GM12872 (cell line): ENCODE results near the gene PERM1.

Experiments used
- CTCF ChIP-seq: IDR thresholded peaks from 3 replicates; pipeline ENCODE4 v1.5.1; 2011; ENCODE audit warnings: low read depth, mild to moderate bottlenecking, low read length, moderate library complexity; ENCODE audit not compliant: insufficient read depth

Gene PERM1

GRCh38 chr1:966135-966703 lies 15.7 kb downstream of the PERM1 start, which contains the start of gene PLEKHN1:
Gene PLEKHN1 (plus strand): TSS chr1:966482. CDS start chr1:966532, 50 bp downstream.
- no peak for TF ChIP-seq CTCF

DNA sequence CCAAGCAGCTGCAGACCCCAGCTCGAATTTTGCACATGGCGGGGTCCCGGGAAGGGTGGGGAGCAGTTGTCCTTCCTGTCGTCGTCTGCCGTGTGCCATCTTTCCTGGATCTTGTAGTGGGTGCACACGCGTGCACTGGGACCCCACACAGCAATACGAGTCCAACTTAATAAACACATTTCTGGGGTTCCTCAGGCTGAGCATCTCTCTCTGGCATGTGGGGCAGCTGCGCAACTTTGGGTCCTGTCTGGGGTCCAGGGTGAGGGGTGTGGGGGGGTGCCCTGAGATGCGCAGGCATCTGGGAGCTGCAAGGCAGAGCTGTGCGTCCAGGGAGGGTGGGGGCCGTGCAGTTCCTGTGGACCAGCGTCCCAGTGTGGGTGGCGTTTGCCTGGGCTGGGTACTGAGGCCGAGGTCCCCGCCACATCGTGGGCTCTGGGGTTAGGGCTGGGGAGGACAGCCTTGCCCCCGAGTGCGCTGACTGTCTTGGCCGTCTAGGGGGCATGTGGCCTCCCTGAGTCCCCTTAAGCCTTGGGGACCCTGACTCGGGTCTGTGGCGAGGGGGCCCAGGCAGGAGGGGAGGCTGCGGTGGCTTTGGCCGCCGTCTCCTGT lies 16.3 kb downstream of the PERM1 start:
- TF ChIP-seq CTCF: no peak

GRCh38 chr1:964691-965525 lies 17.0 kb downstream of the PERM1 start:
- no peak for TF ChIP-seq CTCF

DNA sequence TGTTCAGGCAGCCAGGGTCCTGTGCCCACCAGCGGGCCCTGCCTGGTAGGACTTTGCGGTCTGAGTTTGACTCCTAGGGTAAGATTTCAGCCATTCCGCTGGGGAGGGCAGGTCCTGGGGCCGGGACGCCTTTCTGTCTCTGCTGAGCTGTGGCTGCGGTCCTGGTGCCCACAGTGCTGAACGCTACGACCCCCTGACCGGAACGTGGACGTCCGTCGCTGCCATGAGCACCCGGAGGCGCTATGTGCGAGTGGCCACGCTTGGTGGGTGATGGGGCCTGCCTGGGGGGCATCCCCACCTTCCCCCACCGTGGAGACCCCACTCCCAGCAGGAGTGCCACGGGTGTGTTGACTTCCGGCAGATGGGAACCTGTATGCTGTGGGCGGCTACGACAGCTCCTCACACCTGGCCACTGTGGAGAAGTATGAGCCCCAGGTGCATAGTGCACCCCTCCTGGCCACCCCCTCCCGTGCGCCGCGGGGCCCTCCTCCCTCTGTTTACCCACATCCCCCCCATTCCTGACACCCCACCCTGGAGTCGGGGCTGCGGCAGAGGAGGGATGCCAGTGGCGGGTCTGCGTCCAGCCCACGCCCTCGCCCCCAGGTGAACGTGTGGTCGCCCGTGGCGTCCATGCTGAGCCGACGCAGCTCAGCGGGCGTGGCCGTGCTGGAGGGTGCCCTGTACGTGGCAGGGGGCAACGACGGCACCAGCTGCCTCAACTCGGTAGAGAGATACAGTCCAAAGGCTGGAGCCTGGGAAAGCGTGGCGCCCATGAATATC lies 18.0 kb downstream of the PERM1 start:
- no peak for TF ChIP-seq CTCF

DNA sequence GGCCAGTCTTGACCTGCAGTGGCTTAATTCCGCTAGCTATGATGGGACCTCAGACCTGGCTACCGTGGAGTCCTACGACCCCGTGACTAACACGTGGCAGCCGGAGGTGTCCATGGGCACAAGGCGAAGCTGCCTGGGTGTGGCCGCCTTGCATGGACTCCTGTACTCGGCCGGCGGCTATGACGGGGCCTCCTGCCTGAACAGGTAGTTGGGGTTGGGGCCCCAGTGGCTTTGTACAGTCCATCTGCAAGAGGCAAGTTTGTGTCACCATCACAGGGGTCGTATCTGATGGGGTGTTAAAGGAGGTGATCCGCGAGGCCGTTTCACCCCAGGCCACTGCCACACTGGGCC lies 18.6 kb downstream of the PERM1 start:
- TF ChIP-seq CTCF: no peak

DNA sequence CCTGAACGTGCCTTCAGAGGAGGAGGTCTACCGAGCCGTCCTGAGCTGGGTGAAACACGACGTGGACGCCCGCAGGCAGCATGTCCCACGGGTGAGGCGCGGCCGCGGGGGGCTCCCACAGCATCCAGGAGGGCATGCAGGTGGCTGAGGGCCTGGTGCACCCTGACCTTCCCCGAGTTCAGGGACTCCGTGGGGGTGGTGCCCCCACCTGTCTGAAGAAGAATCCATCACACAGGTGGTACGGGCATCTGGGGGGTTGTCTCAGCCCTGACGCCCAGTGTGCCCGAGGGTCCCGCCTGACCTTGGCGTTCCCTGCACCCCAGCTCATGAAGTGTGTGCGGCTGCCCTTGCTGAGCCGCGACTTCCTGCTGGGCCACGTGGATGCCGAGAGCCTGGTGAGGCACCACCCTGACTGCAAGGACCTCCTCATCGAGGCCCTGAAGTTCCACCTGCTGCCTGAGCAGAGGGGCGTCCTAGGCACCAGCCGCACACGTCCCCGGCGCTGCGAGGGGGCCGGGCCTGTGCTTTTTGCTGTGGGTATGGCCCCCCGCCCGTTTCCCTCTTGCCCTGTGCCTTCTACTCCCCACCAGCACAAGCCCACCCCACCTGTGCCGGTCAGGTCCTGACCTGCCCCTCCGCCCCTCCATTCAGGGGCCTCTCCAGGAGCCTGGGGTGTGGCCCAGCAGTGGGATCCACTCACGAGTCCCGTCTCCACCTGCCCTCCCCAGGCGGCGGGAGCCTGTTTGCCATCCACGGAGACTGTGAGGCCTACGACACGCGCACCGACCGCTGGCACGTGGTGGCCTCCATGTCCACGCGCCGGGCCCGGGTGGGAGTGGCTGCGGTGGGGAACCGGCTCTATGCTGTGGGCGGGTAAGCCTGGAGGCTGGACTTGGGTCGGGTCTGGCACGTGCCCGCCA lies 19.3 kb downstream of the PERM1 start:
- no peak for TF ChIP-seq CTCF
